GM23248 (cell line): ENCODE data around the gene ARHGEF28.

Experiments used
- EZH2 ChIP-seq: fragments of 200-600 bp; sonication (generic); IDR thresholded peaks from 2 replicates; pipeline ENCODE4 v1.6.1; 2018; ENCODE audit warnings: antibody characterized with exemption, mild to moderate bottlenecking; ENCODE audit not compliant: insufficient read depth, poor library complexity, severe bottlenecking
- EZH2phosphoT487 ChIP-seq: fragments of 200-600 bp; sonication (generic); IDR thresholded peaks from 2 replicates; pipeline ENCODE4 v1.6.1; 2018; ENCODE audit warnings: antibody characterized with exemption, moderate library complexity, mild to moderate bottlenecking, low read depth; ENCODE audit not compliant: insufficient read depth

DNA sequence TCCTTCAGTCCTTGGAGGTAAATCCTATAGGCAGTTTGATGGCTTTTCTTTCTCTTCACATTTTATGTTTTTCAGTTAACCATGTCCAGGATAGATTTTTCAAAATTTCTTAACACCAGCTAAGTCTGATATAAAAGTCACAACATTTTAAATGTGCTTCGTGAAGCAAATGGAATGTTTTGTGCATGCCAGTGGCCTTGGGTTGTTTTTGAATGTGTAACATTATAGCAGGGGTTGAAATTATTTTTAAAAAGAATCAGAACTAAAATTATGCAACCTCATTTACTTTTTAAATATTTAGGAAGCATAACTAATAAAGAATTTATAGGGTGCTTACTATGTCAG, 201.1 kb downstream of the ARHGEF28 start:
- TF ChIP-seq EZH2 (no peak), EZH2phosphoT487 (no peak)
